UCSD-AML1 (cell line): ENCODE results near the gene FOXC2.

Source experiments
- DNase-seq: peaks from one replicate; lab custom pipeline; 2025; ENCODE audit not compliant: unreplicated experiment; lab: John Stamatoyannopoulos, UW

Gene FOXC2

DNA sequence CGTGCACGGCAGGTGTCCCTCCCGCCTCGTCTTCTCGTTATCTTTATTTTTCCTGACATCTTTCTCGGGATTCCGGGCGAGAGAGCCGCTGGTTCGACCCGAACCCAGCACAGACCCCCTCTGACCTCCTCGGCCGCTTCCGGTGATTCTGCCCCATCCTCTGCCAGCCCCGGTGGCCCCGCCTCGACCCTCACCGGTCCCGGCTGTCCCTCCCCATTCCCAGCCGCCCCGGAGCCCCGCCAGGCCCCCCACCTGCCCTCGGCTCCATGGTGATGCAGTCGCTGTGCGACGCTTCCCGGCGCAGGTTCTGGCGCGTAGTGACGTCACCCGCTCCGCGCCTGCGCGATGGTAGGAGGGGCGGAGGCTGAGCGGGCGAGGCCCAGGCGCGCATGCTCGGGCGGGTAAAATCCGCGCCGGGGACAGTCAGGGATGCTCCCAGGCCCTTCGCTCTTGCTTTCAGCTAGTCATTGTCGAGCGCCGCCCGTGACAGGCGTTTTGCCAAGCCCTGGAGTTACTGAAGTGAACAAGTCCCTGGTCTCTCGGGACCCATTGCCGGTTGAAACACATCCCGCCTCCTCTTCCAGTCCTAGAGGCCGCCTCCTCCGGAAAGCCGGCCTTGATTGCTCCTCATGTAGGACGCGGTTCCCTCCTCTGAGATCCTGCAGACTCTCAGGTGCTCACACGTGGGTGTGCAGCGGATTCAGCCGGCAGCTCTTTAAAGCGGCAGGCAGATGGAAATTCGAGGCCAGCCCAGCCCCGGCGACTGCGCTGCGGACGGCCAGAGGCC, 11.5 kb upstream of the FOXC2 start, which contains the start of gene MTHFSD:
Gene MTHFSD (minus strand): TSS at position 319 of the 787 bp plus-strand sequence. CDS start 51 bp downstream, at position 268.
- DNase-seq, result peak; percentile 94

DNA sequence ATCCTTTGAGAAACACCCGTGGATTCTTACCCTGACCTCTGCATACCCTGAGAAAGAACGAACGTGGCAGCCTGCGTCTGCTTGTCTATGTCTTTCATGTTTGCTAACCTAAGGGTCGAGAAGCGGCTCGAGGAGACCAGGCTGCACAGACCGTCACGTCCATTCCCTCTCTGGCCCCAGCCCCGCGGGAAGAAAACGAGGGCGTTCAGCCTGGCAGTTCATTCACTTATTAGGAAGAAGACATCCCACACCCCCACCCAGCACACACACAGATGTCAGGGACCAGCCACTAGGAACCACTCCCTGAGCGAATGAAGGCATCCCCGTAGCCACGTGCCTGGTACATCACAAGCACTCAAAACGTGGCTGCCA, 10.9 kb upstream of the FOXC2 start:
- DNase-seq, result no peak

DNA sequence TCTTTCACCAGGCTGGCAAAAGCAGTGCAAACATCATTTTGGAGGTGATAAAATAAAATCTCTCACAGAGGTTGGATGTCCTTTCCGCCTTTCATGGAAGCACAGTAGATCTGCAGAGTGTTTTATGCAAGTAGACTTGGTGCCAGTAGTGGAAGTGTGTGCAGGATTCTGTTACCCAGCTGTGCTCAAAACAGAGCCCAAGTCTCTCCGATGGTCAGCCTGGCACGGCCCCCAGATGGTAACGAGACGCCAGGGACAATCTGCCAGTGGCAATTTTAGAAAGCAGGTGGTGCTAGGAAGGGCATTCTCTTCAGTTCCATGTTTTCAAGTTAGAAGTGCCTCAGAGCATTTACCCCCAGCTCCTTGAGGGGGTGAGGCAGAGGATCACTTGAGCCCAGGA, 10.1 kb upstream of the FOXC2 start:
- DNase-seq, result no peak

DNA sequence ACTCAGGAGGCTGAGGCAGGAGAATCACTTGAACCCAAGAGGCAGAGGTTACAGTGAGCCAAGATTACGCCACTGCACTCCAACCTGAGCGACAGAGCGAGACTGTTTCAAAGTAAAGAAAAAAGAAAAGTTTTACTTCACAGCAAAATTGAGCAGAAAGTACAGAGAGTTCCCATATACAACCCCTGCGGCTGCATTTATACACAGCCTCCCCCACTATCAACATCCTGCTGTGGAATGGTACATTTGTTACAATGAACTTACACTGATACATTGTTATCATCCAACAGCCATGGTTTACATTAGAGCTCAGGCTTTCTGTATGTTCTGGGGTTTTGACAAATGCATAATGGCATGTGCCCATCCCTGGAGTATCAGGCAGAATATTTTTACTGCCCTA, 9.0 kb upstream of the FOXC2 start:
- no peak for DNase-seq

DNA sequence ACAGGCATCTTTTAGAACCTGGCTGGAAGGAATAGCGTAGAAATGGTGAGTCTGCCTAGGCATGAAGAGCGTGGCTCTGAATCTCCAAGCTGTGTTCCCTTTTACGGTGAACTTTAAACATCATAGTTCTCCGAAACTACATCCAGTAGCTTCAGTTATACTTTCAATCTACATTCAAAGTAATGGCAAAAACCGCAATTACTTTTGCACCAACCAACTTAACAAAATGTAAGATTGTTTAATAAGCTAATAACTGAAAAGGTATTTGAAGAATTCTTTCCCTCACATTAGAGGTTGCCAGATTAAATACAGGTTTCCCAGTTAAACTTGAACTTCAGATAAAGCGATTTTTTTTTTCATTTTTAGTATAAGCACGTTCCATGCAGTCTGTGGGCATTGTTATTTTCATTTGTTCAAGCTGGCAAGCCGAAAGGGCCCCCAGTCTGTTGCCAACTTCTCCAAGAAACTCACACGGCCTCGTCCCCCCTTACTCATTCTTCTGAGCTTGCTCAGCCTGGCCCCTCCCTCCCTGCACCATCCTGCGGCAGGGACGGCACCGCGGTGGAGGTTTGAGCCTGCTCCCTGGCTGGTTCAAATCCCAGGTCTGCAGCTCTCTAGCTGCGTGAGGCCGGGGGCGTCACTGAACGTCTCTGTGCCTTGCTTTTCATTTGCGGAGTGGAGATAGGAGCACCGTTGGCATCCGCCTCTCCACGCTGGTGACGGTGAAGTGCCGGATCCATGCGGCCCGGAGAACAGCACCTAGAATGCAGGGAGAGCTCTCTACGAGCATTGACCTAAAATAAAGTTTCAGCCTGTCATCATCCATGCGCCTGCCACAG, 8.1 kb upstream of the FOXC2 start:
- DNase-seq, result no peak

DNA sequence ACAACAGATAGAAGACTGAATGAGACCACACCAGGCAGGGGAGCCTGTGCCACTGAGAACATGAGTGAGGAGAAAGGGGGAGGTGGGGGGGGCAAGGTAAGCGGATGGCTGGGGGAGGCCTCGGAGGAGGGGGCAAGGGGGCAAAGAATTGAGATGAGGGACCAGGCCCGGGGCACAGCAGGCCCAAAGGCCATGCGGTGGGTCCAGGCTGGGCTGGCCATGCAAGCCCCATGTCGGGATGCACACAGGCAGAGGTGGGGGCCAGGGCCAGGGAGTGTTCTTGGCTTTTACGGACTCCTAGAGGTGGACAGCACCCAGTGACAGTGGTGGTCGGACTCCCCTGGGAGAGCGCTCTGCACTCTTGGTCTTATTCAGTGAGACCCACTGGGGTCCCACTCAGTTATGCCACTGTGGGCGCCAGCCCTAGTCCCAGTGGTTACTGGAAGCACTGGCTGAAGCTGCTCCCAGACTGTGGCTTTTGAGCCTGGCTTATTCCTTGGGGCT, 6.8 kb upstream of the FOXC2 start:
- DNase-seq, result no peak

DNA sequence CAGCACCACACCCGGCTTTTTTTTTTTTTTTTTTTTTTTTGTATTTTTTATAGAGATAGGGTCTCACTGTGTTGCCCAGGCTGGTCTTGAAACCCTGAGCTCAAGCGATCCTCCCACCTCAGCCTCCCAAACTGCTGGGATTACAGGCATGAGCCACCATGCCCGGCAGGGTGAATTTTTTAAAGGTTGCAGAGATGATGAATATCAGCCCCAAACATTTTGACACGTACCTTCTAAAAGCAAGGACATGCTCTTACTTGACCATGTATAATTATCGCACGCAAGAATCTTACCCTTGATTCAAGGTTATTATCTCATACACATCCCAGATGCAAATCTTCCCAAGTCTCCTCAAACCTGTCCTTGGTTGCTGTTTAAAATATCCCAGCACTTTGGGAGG, 4.3 kb upstream of the FOXC2 start:
- no peak for DNase-seq

DNA sequence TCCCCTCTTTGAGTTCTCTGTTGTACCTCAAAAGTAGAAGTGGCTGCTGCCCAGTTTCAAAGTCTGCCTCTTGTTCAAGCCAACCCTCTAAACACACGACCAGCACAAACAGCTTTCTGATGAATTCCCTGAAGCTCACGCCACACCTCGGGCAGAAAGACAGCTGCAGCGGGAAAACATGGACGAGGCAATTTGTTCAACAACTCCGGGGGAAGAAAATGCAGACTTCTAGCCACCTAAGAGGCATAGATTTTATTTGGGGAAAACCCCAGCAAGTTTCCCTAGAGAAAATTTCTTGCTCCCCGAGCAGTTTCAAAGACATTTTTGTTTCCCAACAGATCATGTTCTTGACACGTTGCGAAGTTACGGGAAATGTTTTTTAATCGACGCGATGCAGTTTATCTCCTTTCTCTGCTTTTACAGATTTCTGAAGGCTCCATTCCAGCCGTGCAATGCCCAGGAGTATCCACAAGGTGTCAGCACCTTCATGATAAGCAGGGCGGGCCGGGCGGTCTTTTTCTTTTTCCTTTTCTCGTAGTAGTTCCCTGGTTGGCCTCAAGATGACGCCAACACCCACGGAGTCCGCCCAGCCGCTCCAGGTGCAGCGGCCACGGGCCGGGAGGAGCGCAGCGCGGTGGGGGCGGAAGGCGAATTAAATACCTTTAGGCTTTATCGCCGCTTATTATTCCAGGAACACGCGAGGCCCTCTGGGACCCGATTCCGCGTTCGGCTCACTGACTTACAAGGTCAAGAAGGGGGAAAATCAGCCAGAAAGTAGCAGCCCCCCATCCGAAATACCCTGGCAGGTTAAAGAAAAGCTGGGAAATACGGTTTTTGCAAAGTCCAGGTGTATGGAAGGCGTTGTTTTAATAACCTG, 2.9 kb upstream of the FOXC2 start:
- peak; percentile 81 for DNase-seq

DNA sequence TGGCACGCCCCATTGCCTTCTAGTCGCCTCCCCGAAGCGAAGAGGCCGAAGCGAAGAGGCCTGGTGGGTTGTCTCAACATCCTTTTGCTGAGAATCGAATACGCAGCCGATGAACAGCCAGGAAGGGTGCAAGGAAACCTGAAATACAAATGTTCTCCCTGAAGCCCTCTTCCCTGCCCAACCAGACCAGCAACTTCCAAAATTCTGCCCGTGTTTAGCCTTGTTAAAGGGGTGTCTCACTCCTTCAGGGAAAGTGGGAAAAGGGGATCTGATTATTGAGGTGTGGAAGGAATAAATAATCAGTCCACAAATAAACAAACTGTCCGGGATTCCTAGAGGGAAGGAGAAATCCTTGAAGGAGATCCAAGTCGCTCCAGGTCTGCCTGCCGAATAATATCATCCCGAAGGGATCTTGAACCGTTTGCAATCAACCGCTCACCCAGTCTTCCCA, 1.4 kb upstream of the FOXC2 start:
- DNase-seq, result no peak

DNA sequence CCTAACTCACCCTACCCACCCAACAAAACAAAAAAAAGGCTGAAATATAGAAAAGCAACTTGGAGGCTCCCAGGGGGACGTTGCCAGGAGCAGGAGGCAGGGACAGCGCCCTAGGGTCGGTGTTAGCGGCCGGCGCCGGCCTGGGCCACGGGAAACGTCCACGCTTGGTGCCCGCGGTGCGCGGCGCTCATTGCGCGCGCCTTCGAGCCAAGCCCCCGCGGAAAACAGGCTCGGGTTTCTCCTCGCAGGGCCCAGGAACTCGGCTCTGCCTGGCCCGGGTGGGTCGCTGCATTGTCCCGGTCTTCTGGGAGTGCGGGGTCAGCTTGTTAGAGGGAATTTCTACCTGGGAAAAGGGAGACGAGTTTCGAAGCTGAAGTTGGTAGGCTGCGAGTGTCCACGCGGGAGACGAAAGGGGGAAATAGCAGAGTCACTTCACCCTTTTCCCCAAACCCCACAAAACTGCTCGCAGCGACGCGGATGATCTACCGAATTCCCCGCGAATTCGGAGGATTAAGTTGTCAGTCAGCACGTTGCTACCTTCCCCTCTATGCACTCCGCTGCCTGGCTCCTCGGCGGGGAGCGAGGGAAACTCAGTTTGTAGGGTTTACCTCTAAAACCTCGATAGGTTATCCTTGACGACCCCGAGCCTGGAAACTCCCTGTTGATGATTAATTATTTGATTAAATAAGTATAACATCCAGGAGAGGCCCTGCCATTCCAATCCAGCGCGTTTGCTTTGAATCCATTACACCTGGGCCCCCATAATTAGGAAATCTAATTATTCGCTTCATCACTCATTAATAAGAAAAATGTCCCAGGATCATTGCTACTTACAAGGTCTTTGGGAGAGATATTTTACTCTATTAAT, 751 bp upstream of the FOXC2 start:
- no peak for DNase-seq

DNA sequence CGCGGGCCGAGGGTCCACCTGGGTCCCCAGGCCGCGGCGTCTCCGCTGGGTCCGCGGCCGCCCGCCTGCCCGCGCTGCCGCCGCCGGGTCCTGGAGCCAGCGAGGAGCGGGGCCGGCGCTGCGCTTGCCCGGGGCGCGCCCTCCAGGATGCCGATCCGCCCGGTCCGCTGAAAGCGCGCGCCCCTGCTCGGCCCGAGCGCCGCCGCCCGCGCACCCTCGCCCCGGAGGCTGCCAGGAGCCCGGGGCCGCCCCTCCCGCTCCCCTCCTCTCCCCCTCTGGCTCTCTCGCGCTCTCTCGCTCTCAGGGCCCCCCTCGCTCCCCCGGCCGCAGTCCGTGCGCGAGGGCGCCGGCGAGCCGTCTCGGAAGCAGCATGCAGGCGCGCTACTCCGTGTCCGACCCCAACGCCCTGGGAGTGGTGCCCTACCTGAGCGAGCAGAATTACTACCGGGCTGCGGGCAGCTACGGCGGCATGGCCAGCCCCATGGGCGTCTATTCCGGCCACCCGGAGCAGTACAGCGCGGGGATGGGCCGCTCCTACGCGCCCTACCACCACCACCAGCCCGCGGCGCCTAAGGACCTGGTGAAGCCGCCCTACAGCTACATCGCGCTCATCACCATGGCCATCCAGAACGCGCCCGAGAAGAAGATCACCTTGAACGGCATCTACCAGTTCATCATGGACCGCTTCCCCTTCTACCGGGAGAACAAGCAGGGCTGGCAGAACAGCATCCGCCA, 504 bp downstream of the FOXC2 start:
- no peak for DNase-seq

DNA sequence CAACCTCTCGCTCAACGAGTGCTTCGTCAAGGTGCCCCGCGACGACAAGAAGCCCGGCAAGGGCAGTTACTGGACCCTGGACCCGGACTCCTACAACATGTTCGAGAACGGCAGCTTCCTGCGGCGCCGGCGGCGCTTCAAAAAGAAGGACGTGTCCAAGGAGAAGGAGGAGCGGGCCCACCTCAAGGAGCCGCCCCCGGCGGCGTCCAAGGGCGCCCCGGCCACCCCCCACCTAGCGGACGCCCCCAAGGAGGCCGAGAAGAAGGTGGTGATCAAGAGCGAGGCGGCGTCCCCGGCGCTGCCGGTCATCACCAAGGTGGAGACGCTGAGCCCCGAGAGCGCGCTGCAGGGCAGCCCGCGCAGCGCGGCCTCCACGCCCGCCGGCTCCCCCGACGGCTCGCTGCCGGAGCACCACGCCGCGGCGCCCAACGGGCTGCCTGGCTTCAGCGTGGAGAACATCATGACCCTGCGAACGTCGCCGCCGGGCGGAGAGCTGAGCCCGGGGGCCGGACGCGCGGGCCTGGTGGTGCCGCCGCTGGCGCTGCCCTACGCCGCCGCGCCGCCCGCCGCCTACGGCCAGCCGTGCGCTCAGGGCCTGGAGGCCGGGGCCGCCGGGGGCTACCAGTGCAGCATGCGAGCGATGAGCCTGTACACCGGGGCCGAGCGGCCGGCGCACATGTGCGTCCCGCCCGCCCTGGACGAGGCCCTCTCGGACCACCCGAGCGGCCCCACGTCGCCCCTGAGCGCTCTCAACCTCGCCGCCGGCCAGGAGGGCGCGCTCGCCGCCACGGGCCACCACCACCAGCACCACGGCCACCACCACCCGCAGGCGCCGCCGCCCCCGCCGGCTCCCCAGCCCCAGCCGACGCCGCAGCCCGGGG, 1.3 kb downstream of the FOXC2 start:
- no peak for DNase-seq

DNA sequence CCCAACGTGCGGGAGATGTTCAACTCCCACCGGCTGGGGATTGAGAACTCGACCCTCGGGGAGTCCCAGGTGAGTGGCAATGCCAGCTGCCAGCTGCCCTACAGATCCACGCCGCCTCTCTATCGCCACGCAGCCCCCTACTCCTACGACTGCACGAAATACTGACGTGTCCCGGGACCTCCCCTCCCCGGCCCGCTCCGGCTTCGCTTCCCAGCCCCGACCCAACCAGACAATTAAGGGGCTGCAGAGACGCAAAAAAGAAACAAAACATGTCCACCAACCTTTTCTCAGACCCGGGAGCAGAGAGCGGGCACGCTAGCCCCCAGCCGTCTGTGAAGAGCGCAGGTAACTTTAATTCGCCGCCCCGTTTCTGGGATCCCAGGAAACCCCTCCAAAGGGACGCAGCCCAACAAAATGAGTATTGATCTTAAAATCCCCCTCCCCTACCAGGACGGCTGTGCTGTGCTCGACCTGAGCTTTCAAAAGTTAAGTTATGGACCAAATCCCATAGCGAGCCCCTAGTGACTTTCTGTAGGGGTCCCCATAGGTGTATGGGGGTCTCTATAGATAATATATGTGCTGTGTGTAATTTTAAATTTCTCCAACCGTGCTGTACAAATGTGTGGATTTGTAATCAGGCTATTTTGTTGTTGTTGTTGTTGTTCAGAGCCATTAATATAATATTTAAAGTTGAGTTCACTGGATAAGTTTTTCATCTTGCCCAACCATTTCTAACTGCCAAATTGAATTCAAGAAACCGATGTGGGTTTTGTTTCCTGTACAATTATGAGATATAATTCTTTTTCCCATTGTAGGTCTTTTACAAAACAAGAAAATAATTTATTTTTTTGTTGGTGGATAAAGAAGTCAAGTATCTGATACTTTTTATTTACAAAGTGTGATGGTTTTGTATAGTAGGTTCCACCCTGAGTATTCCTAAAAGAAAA, 2.3 kb downstream of the FOXC2 start:
- DNase-seq, result no peak

DNA sequence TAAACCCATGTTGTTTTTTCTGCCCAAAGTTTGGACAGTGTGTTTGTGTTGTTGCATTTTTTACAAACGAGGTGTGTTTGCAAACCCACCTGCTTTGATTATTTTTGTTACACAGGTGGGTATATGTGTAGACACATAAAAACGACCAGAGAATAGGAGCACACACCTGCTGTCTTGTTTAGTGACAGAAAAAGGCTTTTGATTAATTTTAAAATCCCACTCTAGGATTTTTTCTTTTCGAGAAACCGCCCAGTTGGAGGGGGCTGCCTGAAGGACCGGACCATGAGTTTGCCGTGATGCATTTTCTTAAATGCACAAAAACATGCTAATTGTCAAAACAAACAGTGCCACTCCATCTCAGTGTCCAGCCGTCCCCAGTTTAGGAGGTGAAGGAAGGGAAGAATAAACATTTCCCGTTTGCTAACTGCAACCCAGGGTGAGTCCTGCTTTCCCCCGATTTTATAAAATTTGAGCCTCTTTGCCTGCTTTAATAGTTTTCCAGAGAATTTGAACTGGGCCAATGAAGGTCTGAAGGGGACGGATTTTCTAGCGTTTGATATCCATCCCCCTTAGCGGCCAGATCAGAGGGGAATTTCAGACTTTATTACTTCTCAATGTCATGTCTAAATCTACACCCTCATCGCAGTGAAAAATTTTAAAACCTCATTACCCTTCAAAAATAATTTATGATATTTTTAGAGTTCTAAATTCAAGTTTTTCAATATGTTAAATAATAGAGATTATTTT, 3.2 kb downstream of the FOXC2 start:
- DNase-seq, result no peak

DNA sequence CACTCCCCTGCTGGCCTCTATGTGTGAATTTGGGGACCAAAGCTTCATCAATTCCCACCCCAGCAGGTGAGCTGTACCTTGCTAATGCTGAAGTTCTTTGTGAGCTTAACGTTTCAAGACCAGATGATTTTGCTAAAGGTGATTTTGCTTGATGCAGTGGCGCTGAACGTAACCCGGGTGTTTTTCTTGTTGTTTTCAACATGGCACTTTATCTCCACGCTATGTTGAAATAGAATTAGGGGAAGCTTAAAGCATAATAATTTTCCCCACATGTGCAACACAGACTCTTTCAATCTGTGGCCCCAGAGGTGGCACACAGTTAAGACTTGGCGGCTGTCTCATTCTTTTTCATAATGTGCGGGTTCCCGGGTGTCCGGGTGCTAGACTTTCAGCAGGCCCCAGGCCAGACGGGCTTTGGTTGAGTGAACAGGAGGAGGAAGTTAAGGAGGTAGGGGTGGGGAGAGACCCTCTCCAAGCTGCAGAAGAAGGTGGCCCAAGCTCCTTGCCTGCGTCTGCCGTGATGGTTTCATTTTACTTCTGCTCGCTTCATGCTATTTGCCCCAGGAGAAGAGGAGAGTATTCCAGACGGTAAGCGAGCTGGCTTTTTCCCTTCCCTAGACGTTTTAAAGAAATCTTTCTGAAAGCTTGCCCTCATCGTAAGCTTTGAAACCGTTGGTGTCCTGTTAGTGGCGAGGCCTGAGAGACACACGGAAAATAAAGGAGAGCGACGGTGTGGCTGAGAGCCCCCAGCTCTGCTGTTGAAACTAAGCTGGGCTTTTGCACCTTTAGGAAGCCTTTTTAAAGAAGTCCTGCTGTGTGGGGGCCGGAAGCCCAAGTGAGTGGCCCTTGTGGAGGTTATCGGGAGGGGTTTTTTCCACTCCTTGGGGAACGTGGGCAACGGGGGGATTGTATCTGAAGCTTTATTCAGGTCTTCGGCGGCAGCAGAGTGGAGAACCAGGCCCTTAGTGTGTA, 4.2 kb downstream of the FOXC2 start:
- no peak for DNase-seq

DNA sequence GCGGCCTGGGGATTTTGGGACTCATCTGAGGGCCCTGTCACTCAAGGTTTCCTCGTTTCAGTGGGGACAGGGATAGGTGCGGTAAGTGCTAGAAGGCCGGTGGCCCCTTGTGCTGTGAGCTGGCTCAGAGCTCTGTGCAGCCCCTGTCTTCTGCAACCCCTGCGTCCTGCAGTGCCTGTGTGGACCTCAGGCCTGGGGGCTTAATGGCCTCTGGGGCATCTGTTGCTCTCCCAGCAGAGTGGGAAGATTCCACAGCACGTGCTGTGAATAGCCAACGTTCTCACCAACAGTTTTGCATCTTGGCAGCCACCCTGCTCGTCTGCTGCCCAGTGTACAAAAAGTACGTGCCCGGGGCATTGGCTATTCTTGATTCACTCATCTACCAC, 4.9 kb downstream of the FOXC2 start:
- DNase-seq, result no peak
